Activated B cell treated with CpG ODN at 0.5 μM for 24 hours (primary cell): Measurements from ENCODE around the gene GRPEL2. TPM values are rescaled to one million over a fixed set of nuclear protein-coding genes. Genes with fewer than 3 reads are reported as not detected.

Source experiments
- ATAC-seq: fragments of 200-7000 bp; cut with Tn5 transposase; one replicate; pipeline ENCODE4 v1.10.0; 2021; ENCODE audit warnings: low read depth, mild to moderate bottlenecking, moderate library complexity
- CTCF ChIA-PET: fragments of 350-600 bp; sonication (Branson Sonifier 250); formaldehyde crosslinking; loops from one replicate; lab custom pipeline; 2021; ENCODE audit warnings: antibody characterized with exemption; lab: Charles Lee
- POLR2A ChIA-PET: fragments of 350-600 bp; sonication (Branson Sonifier 250); formaldehyde crosslinking; loops from one replicate; lab custom pipeline; 2021; ENCODE audit warnings: antibody characterized with exemption; lab: Charles Lee
- DNase-seq: peaks from one replicate; pipeline ENCODE4 v3.0.0; 2022
- H3K27ac Mint-ChIP-seq: one replicate; pipeline ENCODE4 v1.8.0; 2020; ENCODE audit warnings: mixed read lengths
- H3K27me3 Mint-ChIP-seq: one replicate; pipeline ENCODE4 v1.8.0; 2021; ENCODE audit warnings: mixed read lengths
- H3K36me3 Mint-ChIP-seq: one replicate; pipeline ENCODE4 v1.8.0; 2021; ENCODE audit warnings: low read depth, mixed read lengths
- H3K4me1 Mint-ChIP-seq: one replicate; pipeline ENCODE4 v1.8.0; 2021; ENCODE audit warnings: mixed read lengths
- H3K4me3 Mint-ChIP-seq: one replicate; pipeline ENCODE4 v1.8.0; 2020; ENCODE audit warnings: mild to moderate bottlenecking, mixed read lengths
- H3K9me3 Mint-ChIP-seq: one replicate; pipeline ENCODE4 v1.8.0; 2020; ENCODE audit warnings: mixed read lengths
- CTCF ChIP-seq: fragments of 200-600 bp; IDR thresholded peaks from one replicate; pipeline ENCODE4 v1.8.0; 2022; ENCODE audit warnings: antibody characterized with exemption, mild to moderate bottlenecking
- intact Hi-C: fragments of 100-400 bp; cut with micrococcal nuclease; formaldehyde crosslinking; loops from one replicate; pipeline ENCODE4 v1.15.1; 2024
- total RNA-seq: library from RNA; stranded (reverse); gene quantifications from 2 replicates; pipeline ENCODE4 v1.2.3, GENCODE V29; 2022

The GRPEL2 gene
- total RNA-seq, 1 donor from 2014 or later = 14.0 TPM

DNA sequence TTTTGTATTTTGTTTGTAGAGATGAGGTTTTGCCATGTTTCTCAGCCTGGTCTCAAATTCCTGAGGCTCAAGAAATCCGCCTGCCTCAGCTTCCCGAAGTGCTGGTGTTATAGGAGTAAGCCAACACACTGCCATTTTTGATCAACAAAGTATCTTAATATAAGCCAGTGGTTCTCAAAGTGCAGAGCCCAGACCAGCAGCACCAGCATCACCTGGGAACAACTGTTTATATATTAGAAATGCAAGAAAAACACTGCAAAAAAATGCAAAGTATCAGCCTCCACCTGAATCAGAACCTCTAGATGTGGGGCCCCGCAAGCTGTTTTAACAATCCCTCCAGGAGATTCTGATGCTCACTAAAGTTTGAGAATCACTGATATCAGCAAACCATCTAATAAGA, 27.6 kb downstream of the GRPEL2 start:
- CTCF ChIA-PET = interaction anchor here (0.8 to 4.0 kb wide), 8 partner anchors 9 to 207 kb away, joined by 3 to 29 read pairs (median 4); partner anchors contain the start of gene PCYOX1L
- H3K27ac Mint-ChIP-seq = no peak overlapping the region
- TF ChIP-seq CTCF = no peak
- H3K4me3 Mint-ChIP-seq = no peak overlapping the region
- intact Hi-C loops = no loop called here
- no peak for DNase-seq
- H3K36me3 Mint-ChIP-seq = no peaks in the 10 kb centered on the region
- no peak for ATAC-seq
- H3K9me3 Mint-ChIP-seq = no peaks in the 10 kb centered on the region
- no peaks in the 10 kb centered on the region for H3K4me1 Mint-ChIP-seq
- POLR2A ChIA-PET = no interaction called here
- no peaks in the 10 kb centered on the region for H3K27me3 Mint-ChIP-seq

- no peak for ATAC-seq
- intact Hi-C loops = no loop called here
- no peaks in the 10 kb centered on the region for H3K27me3 Mint-ChIP-seq
These were observed 29.0 kb downstream of the GRPEL2 start for GRCh38 chr5:149374303-149374702.

DNA sequence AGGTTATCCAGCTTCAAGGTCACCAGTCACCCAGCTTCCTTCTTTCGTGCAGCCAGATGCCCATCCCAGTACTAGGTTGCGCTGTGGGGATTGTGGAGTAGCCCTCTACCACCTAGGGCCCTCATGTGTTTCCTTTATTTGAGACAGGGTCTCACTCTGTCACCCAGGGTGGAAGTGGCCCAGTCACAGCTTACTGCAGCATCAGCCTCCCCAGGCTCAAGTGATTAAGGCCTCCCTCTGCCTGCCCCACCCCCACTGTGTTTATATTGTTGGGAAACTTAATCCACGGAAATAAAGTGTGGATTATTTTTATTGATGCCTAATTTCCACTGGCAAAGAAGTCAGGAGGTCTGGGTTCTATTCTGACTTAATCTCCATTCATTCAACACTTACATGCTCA, 29.5 kb downstream of the GRPEL2 start:
- CTCF ChIA-PET = interaction anchor here (2.0 kb wide), 1 partner anchor 190 kb away, joined by 4 read pairs; no protein-coding TSS in a partner anchor
- Mint-ChIP-seq H3K4me3 (no peak overlapping the region), H3K27ac (no peak overlapping the region), H3K27me3 (no peaks in the 10 kb centered on the region), H3K36me3 (no peaks in the 10 kb centered on the region), H3K9me3 (no peaks in the 10 kb centered on the region), H3K4me1 (no peaks in the 10 kb centered on the region)
- POLR2A ChIA-PET = no interaction called here
- intact Hi-C loops = no loop called here
- no peak for DNase-seq
- no peak for TF ChIP-seq CTCF
- no peak for ATAC-seq

More at GRCh38 chr5:149374303-149374702, 29.0 kb downstream of the GRPEL2 start:
- H3K4me1 Mint-ChIP-seq = no peaks in the 10 kb centered on the region
- no peak for TF ChIP-seq CTCF
- H3K9me3 Mint-ChIP-seq = no peaks in the 10 kb centered on the region
- no peak overlapping the region for H3K27ac Mint-ChIP-seq
- ChIA-PET CTCF (no interaction called here), POLR2A (no interaction called here)
- no peaks in the 10 kb centered on the region for H3K36me3 Mint-ChIP-seq
- no peak overlapping the region for H3K4me3 Mint-ChIP-seq
- DNase-seq = no peak

GRCh38 chr5:149375434-149375833, 30.1 kb downstream of the GRPEL2 start:
- ChIA-PET CTCF (interaction anchor here (1.8 to 2.0 kb wide), 3 partner anchors 8 to 189 kb away, joined by 4 to 13 read pairs (median 6); no protein-coding TSS in a partner anchor), POLR2A (no interaction called here)
- Mint-ChIP-seq H3K4me3 (no peak overlapping the region), H3K9me3 (no peaks in the 10 kb centered on the region), H3K36me3 (no peaks in the 10 kb centered on the region), H3K27ac (no peak overlapping the region), H3K4me1 (no peaks in the 10 kb centered on the region), H3K27me3 (peaks cover 2% of the 10 kb centered on the region)
- no peak for ATAC-seq
- no peak for DNase-seq
- intact Hi-C loops = no loop called here
- no peak for TF ChIP-seq CTCF

DNA sequence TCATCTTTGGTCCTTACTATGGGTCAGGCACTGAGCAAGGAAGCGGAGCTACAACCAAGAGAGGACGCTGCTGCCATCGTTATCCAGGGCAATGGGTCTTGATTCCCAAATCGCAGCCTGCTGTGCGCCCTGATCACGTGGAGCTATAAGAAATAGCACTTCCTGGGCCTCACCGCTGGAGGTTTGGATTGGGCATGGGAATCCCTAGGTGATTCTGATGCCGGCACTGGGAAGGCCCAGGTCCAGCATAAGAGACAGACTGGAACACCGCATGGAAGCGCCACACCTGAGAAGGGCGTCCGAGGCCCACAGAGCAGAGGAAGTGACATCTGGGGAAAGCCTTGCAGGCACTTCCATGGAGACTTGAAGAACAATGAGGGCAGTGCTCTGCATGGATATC, 30.8 kb downstream of the GRPEL2 start:
- Mint-ChIP-seq H3K4me3 (no peak overlapping the region), H3K27ac (no peak overlapping the region), H3K4me1 (no peaks in the 10 kb centered on the region), H3K27me3 (peaks cover 5% of the 10 kb centered on the region), H3K36me3 (no peaks in the 10 kb centered on the region), H3K9me3 (no peaks in the 10 kb centered on the region)
- DNase-seq (no peak), ATAC-seq (no peak)
- ChIA-PET POLR2A (no interaction called here), CTCF (interaction anchor here (1.8 to 2.0 kb wide), 3 partner anchors 8 to 189 kb away, joined by 4 to 13 read pairs (median 6); no protein-coding TSS in a partner anchor)
- intact Hi-C loops = no loop called here
- TF ChIP-seq CTCF = no peak
